GM19372 (cell line): Measurements from ENCODE around the gene SPOCK1.
A peak's percentile ranks its signal among the peaks of the same experiment; 100 is the strongest.

Experiments used
- ATAC-seq: cut with Tn5 transposase; IDR thresholded peaks from one replicate; pipeline ENCODE4 v1.9.1; 2021; ENCODE audit warnings: mild to moderate bottlenecking, low read depth, moderate library complexity; ENCODE audit not compliant: unreplicated experiment

Gene SPOCK1

DNA sequence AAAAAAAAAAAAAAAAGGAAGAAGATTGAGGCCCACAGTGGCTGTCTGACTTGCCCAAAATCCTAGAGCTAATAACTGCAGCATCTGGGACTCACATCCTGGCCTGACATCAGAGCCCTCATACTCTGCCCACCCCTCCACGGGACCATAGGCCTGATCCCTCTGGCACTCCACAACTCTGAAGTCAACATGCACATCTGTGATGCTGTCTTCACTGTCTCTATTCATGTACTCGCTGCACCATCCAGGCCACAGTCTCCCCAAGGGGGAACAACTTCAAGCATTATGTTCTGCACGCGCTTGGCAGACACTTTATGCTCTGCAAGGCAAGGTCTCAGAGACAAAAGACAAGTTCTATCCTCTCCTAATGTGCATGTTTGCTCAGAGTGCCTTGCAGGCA is 158.2 kb downstream of the SPOCK1 start:
- ATAC-seq, result no peak

DNA sequence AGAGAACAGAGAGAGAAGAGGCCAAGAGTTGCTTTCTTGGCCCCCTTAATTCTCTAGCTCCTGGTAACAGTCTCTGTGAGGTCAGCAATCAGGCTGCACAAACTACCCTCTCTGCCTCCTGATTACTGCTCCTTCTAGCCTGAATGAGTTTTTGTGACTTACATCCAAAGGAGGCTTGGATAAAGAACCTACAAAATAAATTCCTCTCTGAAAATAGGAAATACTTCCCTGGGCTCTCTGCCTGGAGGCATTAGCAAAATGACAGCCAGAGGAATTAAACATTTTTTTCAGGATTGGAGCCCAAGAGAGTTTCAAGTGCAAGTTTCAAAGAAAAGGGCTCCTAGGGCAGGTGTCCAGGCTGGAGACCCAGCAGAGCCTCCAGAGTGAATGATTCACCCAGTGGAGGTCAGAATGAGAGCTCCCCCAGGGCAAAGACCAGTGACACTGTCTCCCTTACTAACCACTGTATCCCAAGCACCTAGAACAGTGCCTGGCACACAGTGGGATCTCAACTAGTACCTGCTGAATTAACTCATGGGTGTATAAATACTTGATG is 162.5 kb downstream of the SPOCK1 start:
- ATAC-seq, result no peak

DNA sequence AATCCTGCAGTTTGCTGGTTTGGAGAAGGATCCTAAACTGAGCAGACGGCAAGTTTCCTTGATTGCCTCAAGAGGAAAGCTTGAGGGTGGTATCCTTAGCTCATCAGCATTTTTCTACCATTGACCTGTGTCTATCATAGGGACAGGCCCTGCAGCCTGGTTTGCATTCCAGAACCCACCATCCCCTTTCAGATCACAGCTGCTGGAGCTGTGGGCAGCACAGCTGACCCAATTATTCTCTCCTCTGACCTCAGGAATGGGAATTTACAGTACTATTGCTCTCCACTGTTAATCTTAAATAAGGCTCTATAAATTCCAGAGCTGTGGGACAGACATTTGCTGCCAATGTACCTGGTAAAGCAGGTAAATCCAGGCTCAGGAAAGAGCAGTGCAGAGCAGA is 163.0 kb downstream of the SPOCK1 start:
- ATAC-seq, result no peak

DNA sequence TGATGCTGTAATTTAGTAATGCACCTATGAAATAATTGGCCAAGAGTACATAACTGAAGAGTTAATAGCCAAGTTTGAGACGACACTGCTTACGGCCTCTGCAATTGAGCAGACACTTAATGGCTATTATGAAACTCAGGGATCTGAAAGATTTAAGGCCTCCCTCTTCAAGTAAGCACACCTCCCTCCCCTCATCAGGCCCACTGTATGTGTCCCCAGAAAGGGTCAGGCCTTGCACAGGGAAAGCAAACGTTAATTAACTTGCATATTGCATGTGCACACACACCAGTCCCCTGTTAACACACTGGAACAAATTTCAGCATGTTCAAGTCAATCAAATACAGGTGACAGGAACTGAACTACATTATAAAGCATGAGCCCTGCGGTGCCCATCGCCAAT is 163.6 kb downstream of the SPOCK1 start:
- no peak for ATAC-seq

DNA sequence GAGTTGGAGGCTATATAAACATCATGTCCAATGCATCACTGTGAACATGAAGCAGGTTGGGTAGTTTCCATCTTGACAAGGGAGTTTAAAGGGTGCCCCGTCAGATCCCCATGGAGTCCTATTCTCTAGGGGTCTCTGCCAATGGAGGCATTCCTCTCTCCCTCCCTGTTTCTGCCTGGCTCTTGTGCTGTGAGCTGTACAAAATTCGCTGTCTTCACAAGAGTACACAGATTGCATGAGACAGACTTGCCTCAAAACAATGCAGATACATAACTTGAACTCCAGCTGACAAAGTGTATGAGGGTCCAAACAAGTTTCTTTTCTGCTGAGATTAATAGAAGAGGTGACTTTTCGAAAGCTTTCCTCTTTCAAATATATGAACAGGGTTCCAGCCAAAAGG is 165.2 kb downstream of the SPOCK1 start:
- no peak for ATAC-seq

DNA sequence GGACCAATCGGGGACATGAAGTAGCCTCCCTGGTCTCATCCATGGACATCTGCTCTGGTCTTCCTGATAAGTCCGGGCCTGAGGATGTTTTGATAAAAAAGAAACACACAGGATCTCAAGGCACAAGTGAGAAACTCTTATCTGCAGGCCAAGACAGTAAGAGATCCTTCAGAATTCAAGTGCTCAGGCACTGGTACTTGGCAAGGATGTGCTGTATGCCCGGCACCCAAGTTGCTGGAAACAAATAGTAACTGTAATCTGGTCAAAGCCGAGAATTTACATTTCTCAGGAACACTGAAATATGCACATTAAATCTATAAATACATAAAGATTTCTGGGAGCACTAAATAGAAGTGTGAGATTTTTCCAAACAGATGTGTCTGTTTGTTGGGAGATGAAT is 165.7 kb downstream of the SPOCK1 start:
- ATAC-seq, result no peak

DNA sequence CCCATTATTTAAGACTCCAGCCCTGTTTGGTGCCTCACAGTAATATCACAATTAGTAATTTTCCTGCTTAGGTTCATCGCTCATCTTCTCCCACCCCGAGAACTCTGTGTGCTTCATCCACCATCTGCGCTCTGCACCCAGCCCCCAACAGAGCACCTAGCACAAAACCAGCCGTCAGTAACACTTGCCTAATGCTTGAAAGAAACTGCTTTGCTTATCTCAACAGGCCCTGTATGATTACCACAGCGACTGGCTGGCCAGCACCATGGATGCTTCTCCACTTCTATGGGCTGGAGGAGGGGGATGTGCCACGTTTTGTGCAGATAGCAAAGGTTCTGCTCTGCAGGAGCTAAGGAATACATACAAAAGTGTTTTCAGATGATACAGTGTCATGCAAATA is 166.8 kb downstream of the SPOCK1 start:
- no peak for ATAC-seq

DNA sequence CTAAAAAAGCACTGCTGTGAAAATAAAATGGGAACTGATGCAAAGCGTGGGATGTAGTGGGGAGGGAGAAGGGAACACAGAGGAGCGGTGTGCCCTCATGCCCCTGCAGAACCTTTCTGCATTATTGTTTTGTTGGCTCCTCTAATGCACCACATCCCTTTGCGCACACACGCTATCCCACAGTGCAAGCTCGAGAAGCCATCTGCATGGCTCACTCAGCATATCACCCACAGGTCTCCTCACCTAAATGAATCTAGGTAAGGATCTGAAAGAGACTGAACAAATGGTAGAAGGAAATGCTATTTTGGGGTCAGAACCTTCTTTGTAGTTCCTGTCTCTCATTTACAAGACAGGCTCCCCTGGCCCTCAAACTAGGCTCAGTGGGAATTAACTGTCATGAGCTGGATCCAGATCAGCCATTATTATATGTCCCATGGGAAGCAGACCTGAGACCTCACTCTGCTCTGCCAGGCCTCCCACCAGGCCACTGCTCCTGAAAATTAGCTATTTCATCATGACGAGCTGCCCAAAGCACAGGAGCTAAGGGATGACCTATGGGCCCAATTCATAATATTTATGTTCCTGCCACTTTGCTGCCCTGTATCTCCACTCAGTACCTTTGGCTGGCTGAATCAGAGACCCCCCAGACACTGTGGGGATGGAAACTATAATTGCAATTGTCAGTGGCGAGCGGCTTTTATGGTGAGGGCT is 169.4 kb downstream of the SPOCK1 start:
- ATAC-seq, result no peak

DNA sequence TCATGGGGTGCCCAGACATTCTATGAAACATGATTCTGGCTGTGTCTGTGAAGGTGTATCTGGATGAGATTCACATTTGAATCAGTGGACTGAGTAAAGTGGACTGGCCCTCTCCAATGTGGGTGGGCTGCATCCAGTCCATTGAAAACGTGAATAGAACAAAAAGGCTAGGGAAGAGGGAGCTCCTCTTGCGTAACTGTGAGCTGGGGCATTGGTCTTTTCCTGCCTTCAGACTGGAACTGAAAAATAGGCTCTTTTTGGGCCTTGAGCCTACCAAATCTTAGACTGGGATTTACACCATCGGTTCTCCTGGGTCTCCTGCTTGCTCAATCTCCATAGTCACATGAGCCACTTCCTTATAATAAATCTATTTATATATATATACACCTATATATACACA is 170.1 kb downstream of the SPOCK1 start:
- ATAC-seq, result no peak

DNA sequence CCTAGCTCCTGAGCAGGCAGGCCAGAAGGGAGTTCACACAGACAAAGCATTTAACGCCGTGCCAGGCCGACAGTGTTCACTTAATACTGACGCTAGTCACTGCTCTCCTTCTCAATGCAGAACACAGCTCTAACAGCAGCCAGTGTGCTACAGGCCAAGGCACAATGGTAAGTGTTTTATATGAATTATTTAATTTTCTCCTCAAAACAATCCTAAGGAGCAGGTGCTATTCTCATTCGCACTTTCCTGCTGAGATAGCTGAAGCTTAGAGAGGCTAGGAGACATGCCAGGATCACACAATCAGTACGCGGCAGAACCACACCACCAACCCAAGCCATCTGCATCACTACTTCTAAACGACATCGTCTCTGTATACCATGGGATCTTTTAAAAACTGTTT is 170.7 kb downstream of the SPOCK1 start:
- ATAC-seq, result no peak

DNA sequence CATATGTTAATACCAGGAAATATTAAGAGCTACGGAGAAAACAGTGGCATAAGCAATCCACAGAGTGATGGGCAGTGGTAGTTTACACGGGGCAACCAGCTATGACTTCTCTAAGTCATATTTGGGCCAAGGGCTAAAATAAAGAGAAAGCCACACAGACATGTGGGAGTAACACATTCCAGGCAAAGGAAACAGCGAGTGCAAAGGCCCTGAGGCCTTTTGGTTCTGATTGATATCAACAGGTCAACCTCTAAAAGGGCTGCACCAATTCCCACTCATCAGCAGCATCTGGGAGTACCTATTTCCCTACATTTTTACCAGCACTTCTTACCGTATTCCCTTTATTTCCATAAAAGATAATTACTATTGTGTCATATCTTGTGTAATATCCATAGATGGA is 173.4 kb downstream of the SPOCK1 start:
- ATAC-seq, result no peak

DNA sequence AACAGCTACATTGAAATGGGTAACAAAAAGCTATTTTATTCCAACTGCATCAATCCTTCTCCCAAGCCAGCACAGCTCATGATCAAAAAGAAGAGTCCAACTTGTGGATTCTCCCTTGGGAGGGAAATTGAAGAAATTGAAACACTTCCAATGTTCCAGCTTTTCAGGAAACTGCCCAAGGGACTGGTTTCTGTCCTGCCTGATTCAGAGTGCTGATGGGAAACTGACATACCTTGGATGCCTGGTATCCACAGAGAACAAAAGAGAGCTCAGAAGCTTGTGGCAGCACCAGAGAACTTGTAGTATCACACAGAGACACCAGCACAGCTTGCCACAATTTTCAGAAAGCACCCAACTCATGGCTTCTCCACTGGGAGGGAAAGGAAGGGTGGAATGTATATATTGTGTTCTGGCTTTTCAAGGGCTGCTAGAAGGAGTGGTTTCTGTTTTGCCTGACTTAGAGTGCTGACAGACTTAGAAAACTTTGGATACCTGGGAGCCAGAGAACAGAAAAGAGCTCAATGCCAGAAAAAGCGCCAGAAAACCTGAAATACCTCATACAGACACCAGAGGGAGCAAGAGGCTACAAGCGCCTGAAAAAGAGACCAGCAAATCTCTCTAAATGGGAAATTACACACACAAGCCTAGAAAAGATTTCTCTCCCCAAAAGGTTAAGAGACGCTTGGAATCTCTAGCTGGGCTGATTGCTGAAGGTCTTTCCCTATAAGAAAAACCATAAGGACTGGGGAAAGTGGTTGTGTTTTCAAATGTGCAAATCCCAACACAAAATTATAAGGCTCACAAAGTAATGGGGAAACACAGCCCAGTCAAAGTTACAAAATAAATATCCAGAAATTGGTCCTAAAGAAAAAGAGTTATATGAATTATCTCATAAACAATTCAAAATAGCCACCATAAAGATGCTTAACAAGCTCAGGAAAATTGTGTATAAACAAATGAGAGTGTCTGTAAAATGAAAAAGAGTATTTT is 178.8 kb downstream of the SPOCK1 start:
- ATAC-seq, result peak; percentile 71

DNA sequence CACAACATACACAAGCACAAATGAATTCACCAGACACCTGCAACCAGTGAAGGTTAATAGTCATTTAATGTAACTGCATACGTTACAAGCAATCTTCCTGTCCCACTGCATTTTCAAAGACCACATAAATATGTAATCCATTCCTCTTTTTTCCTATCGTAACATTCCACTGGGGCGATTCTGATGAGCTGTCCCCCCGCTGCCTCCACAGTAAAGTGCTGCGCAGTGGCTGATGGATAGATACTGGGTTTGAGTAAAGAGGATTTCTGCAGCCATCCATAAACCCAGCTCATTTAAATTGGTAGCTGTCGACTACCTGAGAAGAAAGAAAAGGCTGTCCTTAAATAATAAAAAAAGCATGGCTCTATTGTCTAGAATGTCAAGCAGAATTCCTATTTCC is 181.1 kb downstream of the SPOCK1 start:
- no peak for ATAC-seq

DNA sequence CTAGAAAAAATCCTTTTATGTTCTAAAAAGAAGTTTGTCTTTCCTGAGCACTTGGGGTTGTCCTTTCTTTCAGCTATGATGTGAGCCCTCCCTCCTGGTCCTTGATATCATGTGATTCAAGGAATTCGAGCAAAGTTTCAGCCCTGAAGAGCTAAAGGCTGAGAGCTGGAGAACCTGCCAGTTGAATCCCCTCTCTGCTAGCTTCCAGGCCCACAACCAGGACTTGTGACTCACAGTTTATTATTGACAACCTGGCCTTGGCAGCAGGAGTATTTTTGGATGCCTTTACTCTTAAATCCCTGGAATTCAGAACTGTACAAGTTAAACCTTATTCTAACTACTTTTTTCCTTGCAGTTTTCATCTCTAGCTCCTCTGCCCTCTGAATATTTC is 182.8 kb downstream of the SPOCK1 start:
- ATAC-seq, result no peak

DNA sequence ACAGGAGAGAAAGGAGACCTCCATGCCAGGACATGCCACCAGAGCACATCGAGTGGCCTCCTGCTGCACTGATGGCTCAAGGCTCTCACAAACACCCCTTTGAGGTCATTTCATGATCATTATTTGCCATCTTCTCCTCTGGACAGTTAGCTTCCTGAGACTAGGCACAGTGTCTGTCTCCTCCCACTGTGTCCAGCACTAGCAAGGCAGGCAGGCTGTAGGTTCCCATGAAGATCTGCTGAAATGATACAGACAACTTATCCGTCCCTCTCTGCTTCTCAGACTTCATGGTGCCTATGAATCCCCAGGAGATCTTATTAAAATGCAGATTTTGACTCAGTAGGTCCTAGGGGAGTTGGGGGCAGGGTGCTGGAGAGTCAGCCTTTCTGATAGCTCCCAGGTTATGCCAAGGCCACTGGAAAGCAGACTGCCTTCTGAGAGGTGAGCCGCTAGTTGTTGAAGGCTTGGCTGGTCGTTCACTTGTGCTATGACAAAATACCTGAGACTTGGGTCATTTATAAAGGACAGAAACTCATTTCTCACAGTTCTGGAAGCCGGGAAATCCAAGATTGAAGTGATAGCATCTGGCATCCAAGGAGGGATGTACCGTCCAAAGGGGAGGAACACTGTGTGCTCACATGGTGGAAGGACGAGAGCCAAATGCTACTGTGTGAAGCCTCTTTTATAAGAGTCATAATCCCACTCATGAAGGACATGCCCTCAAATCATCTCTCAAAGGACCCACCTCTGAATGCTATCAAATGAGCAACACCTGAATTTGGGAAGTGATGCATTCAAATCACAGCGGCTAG is 183.4 kb downstream of the SPOCK1 start:
- no peak for ATAC-seq

DNA sequence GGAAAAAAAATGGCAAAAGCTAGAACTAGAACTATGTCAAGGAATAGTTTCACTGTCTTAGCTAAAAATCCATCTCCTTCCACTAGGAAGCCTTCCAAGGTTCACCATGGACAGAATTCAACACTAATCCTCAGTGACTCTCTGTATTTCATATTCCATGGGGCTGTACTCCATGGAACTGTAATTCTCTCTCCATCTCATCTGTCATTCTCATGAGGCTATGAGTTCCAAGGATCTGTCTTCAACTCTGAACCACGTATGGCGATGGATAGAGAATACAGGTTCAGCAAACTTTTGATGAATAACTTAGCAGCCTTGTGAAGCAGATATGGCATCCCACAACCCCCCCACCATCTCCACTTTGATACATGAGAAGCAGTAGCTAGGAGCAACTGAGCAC is 184.0 kb downstream of the SPOCK1 start:
- no peak for ATAC-seq

DNA sequence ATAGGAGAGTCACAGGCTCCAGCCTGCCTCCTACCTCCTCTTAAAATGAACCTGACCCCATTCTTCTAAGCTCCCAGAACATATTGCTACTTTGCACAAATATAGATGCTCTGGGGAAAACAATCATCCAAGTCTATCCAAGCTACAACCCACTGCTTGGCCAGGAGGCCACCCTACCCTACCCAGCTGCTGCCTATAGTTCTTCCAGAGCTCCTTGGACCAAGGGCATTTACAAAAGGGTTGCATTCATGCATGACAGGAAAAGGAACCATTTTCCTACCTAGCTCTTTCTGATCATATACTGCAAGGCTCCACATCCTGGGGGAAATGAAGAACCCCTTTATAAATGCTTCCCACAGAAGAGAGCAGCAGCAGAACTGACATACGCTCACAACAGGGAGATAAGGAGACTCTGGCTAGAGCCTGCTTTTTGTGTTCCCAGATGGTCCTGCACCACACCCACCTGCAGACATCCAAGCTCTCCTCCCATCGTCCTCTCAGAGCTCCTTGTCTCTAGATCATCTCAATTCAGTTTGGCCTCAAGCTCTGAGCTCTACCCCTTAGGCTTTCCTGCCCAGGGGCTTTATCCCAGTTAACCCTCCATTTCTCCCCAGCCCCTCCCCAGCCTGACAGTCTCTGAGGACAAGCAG is 185.5 kb downstream of the SPOCK1 start:
- no peak for ATAC-seq

DNA sequence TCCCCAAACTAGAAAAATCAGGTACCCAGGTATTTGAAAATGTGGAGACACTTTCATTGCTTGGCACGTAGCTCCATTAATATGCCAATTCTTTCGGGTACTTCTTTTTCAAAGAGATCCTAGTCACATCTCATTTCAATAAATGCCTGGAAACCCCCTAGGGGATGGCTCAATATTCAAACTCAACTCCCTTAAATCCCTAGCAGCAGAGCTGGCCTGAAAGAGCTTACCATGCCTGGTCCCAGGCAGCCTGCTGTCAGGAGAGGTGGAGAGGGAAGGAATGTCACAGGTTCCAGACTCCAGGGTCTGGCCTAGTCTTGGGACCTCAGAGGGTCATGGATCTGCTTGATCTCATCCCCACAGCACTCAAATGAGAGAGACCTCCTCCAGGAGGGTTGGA is 187.1 kb downstream of the SPOCK1 start:
- no peak for ATAC-seq

DNA sequence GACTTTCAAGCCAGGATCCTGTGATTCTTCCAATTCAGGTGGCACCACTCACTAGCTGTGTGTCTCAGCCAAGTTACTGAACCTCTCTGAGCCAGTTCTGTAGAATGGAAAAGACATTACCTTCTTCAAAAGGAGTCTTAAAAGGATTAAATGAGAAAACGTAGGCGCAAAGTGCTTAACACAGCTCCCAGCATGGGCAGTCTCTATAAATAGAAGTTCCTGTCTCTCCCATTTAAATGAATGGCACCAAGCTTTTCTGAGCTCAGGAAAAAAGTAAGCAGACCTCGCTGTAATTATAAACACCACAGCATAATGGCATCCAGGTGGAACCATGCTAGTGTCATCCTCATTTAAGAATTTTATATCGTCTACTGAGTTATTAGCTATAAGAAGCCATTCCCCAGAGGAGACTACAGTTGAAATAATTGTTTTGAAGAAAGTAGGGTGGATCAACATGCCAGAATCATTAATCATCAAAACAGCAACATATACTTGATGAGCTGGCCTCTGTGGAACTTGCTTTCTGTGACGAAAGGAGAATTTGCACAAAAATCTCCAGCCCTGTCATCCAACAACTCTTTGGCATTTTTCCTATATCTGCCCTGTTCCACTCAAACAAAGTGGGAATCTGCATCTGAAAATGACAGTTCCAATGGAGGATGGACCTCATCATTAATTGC is 188.9 kb downstream of the SPOCK1 start:
- no peak for ATAC-seq

DNA sequence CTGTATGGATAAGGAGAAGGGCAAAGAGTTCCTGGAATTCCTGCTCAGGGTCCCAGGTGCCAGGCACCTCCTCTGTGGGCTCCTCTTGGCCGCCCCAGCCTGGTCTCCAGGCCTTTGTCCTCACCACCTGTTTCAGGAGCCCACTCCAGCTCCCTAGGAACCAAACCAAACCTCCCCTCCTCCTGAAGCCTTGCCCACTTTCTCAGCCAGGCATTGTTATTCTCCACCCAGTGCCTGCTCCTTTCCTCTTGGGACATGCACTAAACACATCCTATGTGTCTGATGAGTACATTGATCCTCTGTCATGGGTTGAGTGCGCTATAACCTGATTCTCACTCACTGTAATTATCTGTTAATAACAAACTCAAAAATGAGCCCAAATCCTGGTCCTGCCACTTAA is 189.8 kb downstream of the SPOCK1 start:
- ATAC-seq, result no peak
